ENCODE data around the gene MND1.

GRCh38 chr4:153372967-153373562 lies 28.6 kb downstream of the MND1 start:
- TF ChIP-seq ZNF274 (IDR thresholded peaks at IDR 0.05; ENCODE audit: low read depth, low read length) (no peak), YY1 (IDR thresholded peaks at IDR 0.05; ENCODE audit: insufficient read depth, insufficient read length) (no peak), SUZ12 (IDR thresholded peaks at IDR 0.05; ENCODE audit: extremely low read depth, insufficient read depth, insufficient read length) (no peak)

Data from NT2/D1 (cell line).